ENCODE results near the gene UBE2O. TPM values are rescaled to one million over a fixed set of nuclear protein-coding genes. Genes with fewer than 3 reads are reported as not detected.
A peak's percentile ranks its signal among the peaks of the same experiment; 100 is the strongest.

The UBE2O gene
- total RNA-seq: 10 to 100 TPM; 11.3 to 37.2 (median 29.0) TPM
- polyA plus RNA-seq: 10 to 100 TPM in 1 of 2 donors, 1 to 10 TPM in 1; 8.3 to 15.4 TPM
- long read RNA-seq, donor 1, partial matches to known transcripts: 44 of 47 reads
- long read RNA-seq, donor 1, other reads (novel, unspliced or antisense): 3 of 47 reads
- long read RNA-seq, donor 2, full-length matches to known transcripts: 2 of 8 reads
- long read RNA-seq, donor 2, partial matches to known transcripts: 6 of 8 reads
- long read RNA-seq, donor 2, other reads (novel, unspliced or antisense): 0 of 8 reads
- long read RNA-seq, donor 3, full-length matches to known transcripts: 14 of 58 reads
- long read RNA-seq, donor 3, partial matches to known transcripts: 33 of 58 reads
- long read RNA-seq, donor 3, other reads (novel, unspliced or antisense): 11 of 58 reads

- 1% methylated on average over 56 to 101 of the region's 101 CpGs for WGBS, 3 donors
Measured at GRCh38 chr17:76452660-76453430, at the start of gene UBE2O. Gene UBE2O, minus strand, starts transcription at chr17:76453152. Its CDS starts 11 bp downstream, at chr17:76453141.

GRCh38 chr17:76501827-76502307, 48.9 kb upstream of the UBE2O start:
- H3K27me3 ChIP-seq: no peaks in the 10 kb centered on the region
- intact Hi-C loops (cut with DNase I): loop anchor here in 1 of 4 donors (10.0 kb wide), 1 partner anchor 197 kb away; the partner anchor contains the start of gene QRICH2
- no peaks in the 10 kb centered on the region for H3K9me3 ChIP-seq
- WGBS, 3 donors: 39 to 54% (median 40%) methylated on average over 11 of the region's 11 CpGs
- H3K4me3 ChIP-seq: peak overlapping the region; percentile 38
- H3K4me1 ChIP-seq (ENCODE audit: insufficient read depth): peaks cover 25% of the 10 kb centered on the region
- H3K27ac ChIP-seq: peak overlapping the region; percentile 23 to 80
- DNase-seq: peak in 1 of 5 donors; percentile 72
- no peaks in the 10 kb centered on the region for H3K36me3 ChIP-seq
- no peak for TF ChIP-seq CTCF (IDR thresholded peaks at IDR 0.05)
- no peak for TF ChIP-seq EP300 (IDR thresholded peaks at IDR 0.05)
- TF ChIP-seq POLR2A (IDR thresholded peaks at IDR 0.05): no peak

More at GRCh38 chr17:76452660-76453430, at the start of gene UBE2O:
- TF ChIP-seq CTCF (IDR thresholded peaks at IDR 0.05): peak in 2 of 3 donors; percentile 52 to 58
- TF ChIP-seq POLR2A (IDR thresholded peaks at IDR 0.05): peak; percentile 25
- TF ChIP-seq EP300 (IDR thresholded peaks at IDR 0.05): no peak
- Histone ChIP-seq H3K27ac (peak within 1 kb of the TSS; percentile 40 to 56), H3K27me3 (no peaks in the 10 kb centered on the region), H3K9me3 (no peaks in the 10 kb centered on the region), H3K4me3 (peak within 1 kb of the TSS; percentile 65), H3K4me1 (ENCODE audit: insufficient read depth) (peaks cover 2% of the 10 kb centered on the region), H3K36me3 (no peaks in the 10 kb centered on the region)
- intact Hi-C loops (cut with DNase I): loop anchor here in 1 of 4 donors (10.0 kb wide), 1 partner anchor 48 kb away; no protein-coding TSS in a partner anchor
- peak; percentile 75 to 93 (median 85) for DNase-seq

- TF ChIP-seq CTCF (IDR thresholded peaks at IDR 0.05) (no peak), POLR2A (IDR thresholded peaks at IDR 0.05) (no peak), EP300 (IDR thresholded peaks at IDR 0.05) (no peak)
- peak within 1 kb of the TSS; percentile 38 for H3K4me3 ChIP-seq
- H3K4me1 ChIP-seq (ENCODE audit: insufficient read depth): peaks cover 25% of the 10 kb centered on the region
- peak; percentile 89 to 97 (median 94) for DNase-seq
- no peaks in the 10 kb centered on the region for H3K9me3 ChIP-seq
- intact Hi-C loops (cut with DNase I): loop anchor here in 1 of 4 donors (10.0 kb wide), 1 partner anchor 196 kb away; the partner anchor contains the start of gene QRICH2
- no peaks in the 10 kb centered on the region for H3K27me3 ChIP-seq
- 0 to 1% (median 1%) methylated on average over 24 to 72 of the region's 72 CpGs for WGBS, 3 donors
- no peaks in the 10 kb centered on the region for H3K36me3 ChIP-seq
- peak within 1 kb of the TSS; percentile 23 to 80 for H3K27ac ChIP-seq
Measured at GRCh38 chr17:76501018-76501826, 48.3 kb upstream of the UBE2O start, which contains the start of gene RHBDF2. Gene RHBDF2, minus strand, starts transcription at chr17:76501423. Its CDS starts 19,899 bp downstream, at chr17:76481524.

Data from ovary (tissue), 10 donors.